Psoas muscle (tissue), 8 donors: Measurements from ENCODE around the gene SAT2. TPM values are rescaled to one million over a fixed set of nuclear protein-coding genes. Genes with fewer than 3 reads are reported as not detected.

Experiments used
- ATAC-seq, 4 donors: fragments of 200-7000 bp; cut with Tn5 transposase; one replicate each; pipeline ENCODE4 v1.9.1; 2020; ENCODE audit warnings: moderate library complexity in 3 of 4, mild to moderate bottlenecking in 2 of 4
- DNase-seq, 2 donors: peaks; one replicate each; pipeline ENCODE4 v3.0.0-alpha.2; 2020
- H3K27ac ChIP-seq: fragments of 200-600 bp; one replicate; pipeline ENCODE4 v1.8.0; 2022
- H3K27me3 ChIP-seq, 3 donors: fragments of 200-600 bp in 1 of 3; one replicate each; pipeline versions ENCODE4 v1.6.1 to v1.8.0; 2013 to 2022; ENCODE audit warnings: low read length in 2 of 3, mild to moderate bottlenecking in 2 of 3, moderate library complexity in 1 of 3; ENCODE audit not compliant: insufficient read depth in 3 of 3
- H3K36me3 ChIP-seq, 2 donors: fragments of 200-600 bp in 1 of 2; one replicate each; pipeline versions ENCODE4 v1.6.1 to v1.8.0; 2013 to 2022; ENCODE audit warnings: low read depth in 1 of 2, mild to moderate bottlenecking in 1 of 2, moderate library complexity in 1 of 2; ENCODE audit not compliant: insufficient read depth in 1 of 2
- H3K4me1 ChIP-seq: fragments of 200-600 bp; one replicate; pipeline ENCODE4 v1.8.0; 2022
- H3K4me3 ChIP-seq: fragments of 200-600 bp; one replicate; pipeline ENCODE4 v1.8.0; 2022; ENCODE audit warnings: mild to moderate bottlenecking
- H3K9me3 ChIP-seq: fragments of 200-600 bp; one replicate; pipeline ENCODE4 v1.8.0; 2022
- WGBS, 3 donors: extraction: QIAGEN DNeasy Blood & Tissue Kit; methylation state at CpG; one replicate each; pipeline versions ENCODE4 v1.1.6 to v1.1.7; 2013; 5-methylcytosine and 5-hydroxymethylcytosine counted together
- intact Hi-C, 2 donors: fragments of 100-400 bp; cut with DNase I; formaldehyde crosslinking; loops; one replicate each; pipeline versions ENCODE4 v1.11.0 to v1.14.2; 2022
- polyA plus RNA-seq, 3 donors: library from polyadenylated mRNA; stranded (reverse); fragments of 200-250 nt; gene quantifications; one replicate each; pipeline ENCODE4 v1.2.3, GENCODE V29; 2013
- total RNA-seq, 4 donors: library from RNA; stranded (reverse); fragmentation: NEBNext Ultra II Directional in 2 of 4; extraction: Animal tissue kit (Norgen Biotek cat#: 25700) in 2 of 4; gene quantifications; one replicate each; pipeline versions ENCODE4 v1.2.1 to v1.2.4, GENCODE V29; 2021 to 2023
- TF ChIP-seq, protein P1 (sequence below): fragments of 200-600 bp; IDR thresholded peaks from one replicate; pipeline ENCODE4 v1.8.0; 2022; ENCODE audit warnings: antibody characterized with exemption
- donor health status: healthy with polysubstance abuse.
- donor health status: DM: no; HTN: no; CAD: no; lungs with moderate emphysema.
- donor health status: Bipolar disorder and iron deficiency.
- donor health status: healthy.
- donor health status: DM: yes; HTN: yes; CAD: no.
- donor health status: DM: no; HTN: no; CAD: no.
- donor health status: DM: no; HTN: no; CAD: no.
- donor health status: DM: yes; HTN: yes; CAD: no.

Gene SAT2
- total and polyA plus RNA-seq, 7 donors = 60.7 to 112 (median 70.4) TPM

DNA sequence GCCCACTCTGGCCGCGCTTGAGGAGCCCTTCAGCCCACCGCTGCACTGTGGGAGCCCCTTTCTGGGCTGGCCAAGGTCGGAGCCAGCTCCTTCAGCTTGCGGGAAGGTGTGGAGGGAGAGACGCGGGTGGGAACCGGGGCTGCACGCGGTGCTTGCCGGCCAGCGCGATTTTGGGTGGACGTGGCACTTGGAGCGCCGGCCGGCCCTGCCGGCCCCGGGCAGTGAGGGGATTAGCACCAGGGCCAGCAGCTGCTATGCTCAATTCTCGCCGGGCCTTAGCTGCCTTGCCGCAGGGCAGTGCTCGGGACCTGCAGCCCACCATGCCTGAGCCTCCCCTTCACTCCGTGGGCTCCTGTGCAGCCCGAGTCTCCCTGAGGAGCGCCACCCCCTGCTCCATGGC is 13.2 kb upstream of the SAT2 start:
- no peak for ATAC-seq
- WGBS, 3 donors = 90 to 92% (median 90%) methylated on average over 24 to 26 of the region's 26 CpGs
- no peaks in the 10 kb centered on the region for H3K9me3 ChIP-seq
- H3K27ac ChIP-seq = no peak overlapping the region
- intact Hi-C loops = no loop called here
- H3K4me3 ChIP-seq = no peak overlapping the region
- no peaks in the 10 kb centered on the region for H3K4me1 ChIP-seq
- H3K36me3 ChIP-seq = no peaks in the 10 kb centered on the region
- H3K27me3 ChIP-seq = no peaks in the 10 kb centered on the region
- TF ChIP-seq, protein P1, sequence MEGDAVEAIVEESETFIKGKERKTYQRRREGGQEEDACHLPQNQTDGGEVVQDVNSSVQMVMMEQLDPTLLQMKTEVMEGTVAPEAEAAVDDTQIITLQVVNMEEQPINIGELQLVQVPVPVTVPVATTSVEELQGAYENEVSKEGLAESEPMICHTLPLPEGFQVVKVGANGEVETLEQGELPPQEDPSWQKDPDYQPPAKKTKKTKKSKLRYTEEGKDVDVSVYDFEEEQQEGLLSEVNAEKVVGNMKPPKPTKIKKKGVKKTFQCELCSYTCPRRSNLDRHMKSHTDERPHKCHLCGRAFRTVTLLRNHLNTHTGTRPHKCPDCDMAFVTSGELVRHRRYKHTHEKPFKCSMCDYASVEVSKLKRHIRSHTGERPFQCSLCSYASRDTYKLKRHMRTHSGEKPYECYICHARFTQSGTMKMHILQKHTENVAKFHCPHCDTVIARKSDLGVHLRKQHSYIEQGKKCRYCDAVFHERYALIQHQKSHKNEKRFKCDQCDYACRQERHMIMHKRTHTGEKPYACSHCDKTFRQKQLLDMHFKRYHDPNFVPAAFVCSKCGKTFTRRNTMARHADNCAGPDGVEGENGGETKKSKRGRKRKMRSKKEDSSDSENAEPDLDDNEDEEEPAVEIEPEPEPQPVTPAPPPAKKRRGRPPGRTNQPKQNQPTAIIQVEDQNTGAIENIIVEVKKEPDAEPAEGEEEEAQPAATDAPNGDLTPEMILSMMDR = no peak
- DNase-seq = no peak

DNA sequence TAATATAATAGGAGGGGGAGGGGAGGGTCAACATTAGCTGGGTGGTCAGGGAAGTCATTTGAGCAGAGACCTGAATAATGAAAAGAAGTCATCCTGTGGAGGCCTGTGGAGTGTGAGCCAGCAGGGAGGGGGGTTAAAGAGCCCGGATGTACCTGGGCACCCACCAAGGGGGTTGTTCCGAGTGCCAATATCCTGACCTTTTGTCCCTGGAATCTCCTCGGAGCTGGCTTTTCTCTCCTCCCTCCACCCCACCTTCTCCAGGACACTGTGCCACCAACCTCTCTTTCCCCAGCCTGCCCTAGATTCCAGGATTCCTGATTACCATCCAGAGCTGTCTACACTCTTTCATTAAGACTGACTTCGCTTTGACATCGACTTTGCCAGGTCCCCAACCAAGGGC is 8.5 kb upstream of the SAT2 start:
- no peaks in the 10 kb centered on the region for H3K9me3 ChIP-seq
- 33 to 49% (median 48%) methylated on average over 5 of the region's 5 CpGs for WGBS, 3 donors
- ATAC-seq (no peak), DNase-seq (no peak)
- H3K4me3 ChIP-seq = no peak overlapping the region
- intact Hi-C loops = no loop called here
- H3K36me3 ChIP-seq = no peaks in the 10 kb centered on the region
- no peaks in the 10 kb centered on the region for H3K4me1 ChIP-seq
- TF ChIP-seq, protein P1 = no peak
- no peaks in the 10 kb centered on the region for H3K27me3 ChIP-seq
- H3K27ac ChIP-seq = no peak overlapping the region

DNA sequence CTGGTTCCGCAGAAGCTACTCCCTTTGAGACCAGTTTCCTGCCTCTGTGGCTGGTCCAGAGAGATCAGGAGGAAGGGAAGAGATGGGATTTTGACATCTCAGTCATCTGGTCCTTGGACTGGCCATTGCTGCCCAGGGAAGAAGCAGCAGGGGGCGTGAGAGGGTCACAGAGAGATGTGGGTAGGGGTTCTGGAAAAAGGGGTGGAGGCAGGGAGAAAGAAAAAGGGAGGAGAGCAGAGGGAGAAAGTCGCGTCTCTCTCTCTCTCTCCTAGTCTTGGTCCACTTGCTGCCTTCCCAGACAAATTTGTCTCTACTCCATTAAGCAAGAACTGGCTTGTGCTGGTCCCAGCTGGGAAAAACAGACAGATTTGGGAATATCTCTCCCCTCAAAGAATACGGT is 6.8 kb upstream of the SAT2 start:
- no peaks in the 10 kb centered on the region for H3K36me3 ChIP-seq
- WGBS, 3 donors = 28 to 32% (median 29%) methylated on average over 5 of the region's 5 CpGs
- no peaks in the 10 kb centered on the region for H3K4me1 ChIP-seq
- no peak overlapping the region for H3K4me3 ChIP-seq
- intact Hi-C loops = no loop called here
- H3K27ac ChIP-seq = no peak overlapping the region
- ATAC-seq (no peak), DNase-seq (no peak)
- no peaks in the 10 kb centered on the region for H3K27me3 ChIP-seq
- no peaks in the 10 kb centered on the region for H3K9me3 ChIP-seq
- TF ChIP-seq, protein P1 = peak; percentile 20

DNA sequence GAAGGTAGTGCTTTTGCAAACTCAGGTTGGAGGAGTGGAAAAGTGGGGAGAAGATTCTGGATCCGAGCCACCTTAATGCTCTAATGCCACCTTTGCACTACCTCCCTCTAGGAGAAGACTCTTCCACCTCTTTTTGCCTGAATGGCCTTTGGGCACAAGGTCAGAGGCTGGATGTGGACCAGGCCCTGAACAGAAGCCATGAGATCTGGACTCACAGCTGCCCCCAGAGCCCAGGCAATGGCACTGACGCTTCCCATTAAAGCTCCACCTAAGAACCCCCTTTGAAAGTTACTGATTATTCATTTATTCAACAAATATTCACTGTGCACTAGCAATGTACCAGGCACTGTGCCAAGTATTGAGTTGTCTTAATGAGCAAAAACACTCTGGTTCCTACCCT is 5.5 kb upstream of the SAT2 start:
- intact Hi-C loops = no loop called here
- H3K4me1 ChIP-seq = no peaks in the 10 kb centered on the region
- no peak overlapping the region for H3K27ac ChIP-seq
- 80 to 90% (median 82%) methylated on average over 2 of the region's 2 CpGs for WGBS, 3 donors
- no peaks in the 10 kb centered on the region for H3K36me3 ChIP-seq
- DNase-seq = no peak
- ATAC-seq = no peak
- no peaks in the 10 kb centered on the region for H3K27me3 ChIP-seq
- H3K9me3 ChIP-seq = no peaks in the 10 kb centered on the region
- no peak overlapping the region for H3K4me3 ChIP-seq
- TF ChIP-seq, protein P1 = no peak

DNA sequence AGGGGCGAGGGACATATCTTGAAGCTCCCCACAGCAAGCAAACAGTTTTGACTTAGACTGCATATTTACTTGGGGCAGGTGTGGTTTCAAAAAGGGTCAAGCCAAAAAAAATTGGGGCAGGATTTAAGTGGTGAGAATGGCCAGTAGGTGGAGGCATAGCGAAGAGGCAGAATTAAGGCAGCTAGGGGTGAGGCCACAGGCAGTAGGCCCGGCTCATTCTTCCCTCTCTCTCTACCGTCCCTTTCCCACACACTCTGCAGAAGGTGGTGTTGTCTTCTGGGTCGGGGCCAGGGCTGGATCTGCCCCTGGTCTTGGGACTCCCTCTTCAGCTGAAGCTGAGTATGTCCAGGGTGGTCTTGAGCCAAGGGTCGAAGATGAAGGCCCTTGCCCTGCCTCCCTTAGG is 4.9 kb upstream of the SAT2 start:
- Histone ChIP-seq H3K36me3 (no peaks in the 10 kb centered on the region), H3K27ac (no peak overlapping the region), H3K9me3 (no peaks in the 10 kb centered on the region), H3K4me1 (no peaks in the 10 kb centered on the region), H3K4me3 (no peak overlapping the region), H3K27me3 (no peaks in the 10 kb centered on the region)
- WGBS, 3 donors = 40 to 44% (median 43%) methylated on average over 6 of the region's 6 CpGs
- peak; percentile 41 to 61 (median 58) for ATAC-seq
- intact Hi-C loops = no loop called here
- TF ChIP-seq, protein P1 = peak; percentile 54
- no peak for DNase-seq
